Activated CD4-positive, alpha-beta T cell treated with anti-CD3 and anti-CD28 coated beads, Interleukin-2, amount 10 ng/mL, durations not matched to agents 24 days and 14 days (primary cell): ENCODE measurements around the gene PSD2. TPM values are rescaled to one million over a fixed set of nuclear protein-coding genes. Genes with fewer than 3 reads are reported as not detected.

Experiments
- DNase-seq: peaks from one replicate; pipeline ENCODE4 v3.0.0; 2022
- H3K27ac Mint-ChIP-seq: one replicate; pipeline ENCODE4 v1.8.0; 2022; ENCODE audit warnings: mild to moderate bottlenecking, mixed read lengths
- H3K27me3 Mint-ChIP-seq: one replicate; pipeline ENCODE4 v1.8.0; 2022; ENCODE audit warnings: mixed read lengths
- H3K36me3 Mint-ChIP-seq: one replicate; pipeline ENCODE4 v1.8.0; 2022; ENCODE audit warnings: low read depth, mild to moderate bottlenecking, mixed read lengths
- H3K4me1 Mint-ChIP-seq: one replicate; pipeline ENCODE4 v1.8.0; 2021; ENCODE audit warnings: mixed read lengths
- H3K4me3 Mint-ChIP-seq: one replicate; pipeline ENCODE4 v1.8.0; 2022; ENCODE audit warnings: mild to moderate bottlenecking, moderate library complexity, mixed read lengths
- H3K9me3 Mint-ChIP-seq: one replicate; pipeline ENCODE4 v1.8.0; 2021; ENCODE audit warnings: mixed read lengths
- intact Hi-C: fragments of 100-400 bp; cut with micrococcal nuclease; formaldehyde crosslinking; loops from one replicate; pipeline ENCODE4 v1.15.1; 2023
- total RNA-seq: library from RNA; stranded (reverse); gene quantifications from 2 replicates; pipeline ENCODE4 v1.2.3, GENCODE V29; 2022

PSD2 gene
- not detected in 2 replicates for total RNA-seq

- no peak for DNase-seq
- H3K4me3 Mint-ChIP-seq, result no peak within 1 kb of the TSS
- H3K36me3 Mint-ChIP-seq, result no peaks in the 10 kb centered on the region
- peaks cover 66% of the 10 kb centered on the region for H3K27me3 Mint-ChIP-seq
- H3K4me1 Mint-ChIP-seq, result no peaks in the 10 kb centered on the region
- no peak within 1 kb of the TSS for H3K27ac Mint-ChIP-seq
- intact Hi-C loops, result no loop called here
- H3K9me3 Mint-ChIP-seq, result no peaks in the 10 kb centered on the region
These were observed at the start of gene PSD2 for GRCh38 chr5:139795074-139796001. TSS of gene PSD2 (plus strand) at chr5:139795808. CDS start at chr5:139809441, 13,633 bp downstream.

GRCh38 chr5:139746691-139747582, 48.7 kb upstream of the PSD2 start:
- intact Hi-C loops, result loop anchor here (1.0 to 10.0 kb wide), 5 partner anchors 18 to 368 kb away; partner anchors contain the start of gene PURA
- peaks cover 29% of the 10 kb centered on the region for H3K4me1 Mint-ChIP-seq
- no peaks in the 10 kb centered on the region for H3K36me3 Mint-ChIP-seq
- no peaks in the 10 kb centered on the region for H3K9me3 Mint-ChIP-seq
- peak overlapping the region; percentile 82 for H3K4me3 Mint-ChIP-seq
- H3K27ac Mint-ChIP-seq, result peak overlapping the region; percentile 78
- peaks cover 43% of the 10 kb centered on the region for H3K27me3 Mint-ChIP-seq
- peak; percentile 82 for DNase-seq

GRCh38 chr5:139747583-139748504, 47.8 kb upstream of the PSD2 start:
- Mint-ChIP-seq H3K27me3 (peaks cover 43% of the 10 kb centered on the region), H3K36me3 (no peaks in the 10 kb centered on the region), H3K4me1 (peaks cover 35% of the 10 kb centered on the region), H3K27ac (peak overlapping the region; percentile 78), H3K9me3 (no peaks in the 10 kb centered on the region), H3K4me3 (peak overlapping the region; percentile 82)
- intact Hi-C loops, result loop anchor here (1.0 to 10.0 kb wide), 5 partner anchors 17 to 367 kb away; partner anchors contain the start of gene PURA
- DNase-seq, result peak; percentile 77

- peak overlapping the region; percentile 57 for H3K27ac Mint-ChIP-seq
- intact Hi-C loops, result loop anchor here (5.0 to 10.0 kb wide), 2 partner anchors 111 to 366 kb away; partner anchors contain the start of gene PURA
These were observed 47.1 kb upstream of the PSD2 start for GRCh38 chr5:139748505-139748826.

GRCh38 chr5:139749242-139749641, 46.4 kb upstream of the PSD2 start:
- H3K36me3 Mint-ChIP-seq, result no peaks in the 10 kb centered on the region
- H3K9me3 Mint-ChIP-seq, result no peaks in the 10 kb centered on the region
- intact Hi-C loops, result loop anchor here (5.0 to 10.0 kb wide), 2 partner anchors 112 to 366 kb away; partner anchors contain the start of gene PURA
- H3K27ac Mint-ChIP-seq, result peak overlapping the region; percentile 39
- no peak for DNase-seq
- H3K4me1 Mint-ChIP-seq, result peaks cover 32% of the 10 kb centered on the region
- H3K4me3 Mint-ChIP-seq, result peak overlapping the region; percentile 12
- H3K27me3 Mint-ChIP-seq, result peaks cover 39% of the 10 kb centered on the region

More at GRCh38 chr5:139748505-139748826, 47.1 kb upstream of the PSD2 start:
- DNase-seq, result no peak
- peak overlapping the region; percentile 82 for H3K4me3 Mint-ChIP-seq
- peaks cover 33% of the 10 kb centered on the region for H3K4me1 Mint-ChIP-seq
- peaks cover 39% of the 10 kb centered on the region for H3K27me3 Mint-ChIP-seq
- no peaks in the 10 kb centered on the region for H3K9me3 Mint-ChIP-seq
- no peaks in the 10 kb centered on the region for H3K36me3 Mint-ChIP-seq

- Mint-ChIP-seq H3K36me3 (peaks cover 2% of the 10 kb centered on the region), H3K4me1 (peaks cover 33% of the 10 kb centered on the region), H3K4me3 (no peak overlapping the region), H3K9me3 (no peaks in the 10 kb centered on the region), H3K27ac (no peak overlapping the region), H3K27me3 (peaks cover 44% of the 10 kb centered on the region)
- intact Hi-C loops, result no loop called here
- no peak for DNase-seq
These were observed 44.4 kb upstream of the PSD2 start for GRCh38 chr5:139751236-139751635.

GRCh38 chr5:139752506-139753473, 42.8 kb upstream of the PSD2 start:
- peaks cover 31% of the 10 kb centered on the region for H3K4me1 Mint-ChIP-seq
- H3K4me3 Mint-ChIP-seq, result no peak overlapping the region
- H3K27ac Mint-ChIP-seq, result no peak overlapping the region
- no peaks in the 10 kb centered on the region for H3K9me3 Mint-ChIP-seq
- peaks cover 54% of the 10 kb centered on the region for H3K27me3 Mint-ChIP-seq
- intact Hi-C loops, result no loop called here
- DNase-seq, result no peak
- peaks cover 2% of the 10 kb centered on the region for H3K36me3 Mint-ChIP-seq

- DNase-seq, result no peak
- Mint-ChIP-seq H3K27ac (no peak overlapping the region), H3K27me3 (peaks cover 51% of the 10 kb centered on the region), H3K4me1 (peaks cover 19% of the 10 kb centered on the region), H3K9me3 (no peaks in the 10 kb centered on the region), H3K36me3 (peaks cover 2% of the 10 kb centered on the region), H3K4me3 (peak overlapping the region; percentile 34)
- intact Hi-C loops, result no loop called here
These were observed 39.5 kb upstream of the PSD2 start for GRCh38 chr5:139755892-139756671.

- Mint-ChIP-seq H3K9me3 (no peaks in the 10 kb centered on the region), H3K4me1 (peaks cover 19% of the 10 kb centered on the region), H3K4me3 (no peak overlapping the region), H3K27ac (no peak overlapping the region), H3K27me3 (peaks cover 52% of the 10 kb centered on the region), H3K36me3 (peaks cover 2% of the 10 kb centered on the region)
- no peak for DNase-seq
- intact Hi-C loops, result no loop called here
These were observed 38.6 kb upstream of the PSD2 start for GRCh38 chr5:139756971-139757370.

GRCh38 chr5:139757727-139758509, 37.7 kb upstream of the PSD2 start:
- intact Hi-C loops, result no loop called here
- no peak for DNase-seq
- no peak overlapping the region for H3K4me3 Mint-ChIP-seq
- peaks cover 2% of the 10 kb centered on the region for H3K36me3 Mint-ChIP-seq
- peaks cover 61% of the 10 kb centered on the region for H3K27me3 Mint-ChIP-seq
- H3K27ac Mint-ChIP-seq, result no peak overlapping the region
- peaks cover 14% of the 10 kb centered on the region for H3K4me1 Mint-ChIP-seq
- no peaks in the 10 kb centered on the region for H3K9me3 Mint-ChIP-seq

GRCh38 chr5:139758510-139759075, 37.0 kb upstream of the PSD2 start:
- H3K4me1 Mint-ChIP-seq, result peaks cover 12% of the 10 kb centered on the region
- H3K4me3 Mint-ChIP-seq, result no peak overlapping the region
- DNase-seq, result no peak
- H3K36me3 Mint-ChIP-seq, result peaks cover 2% of the 10 kb centered on the region
- intact Hi-C loops, result no loop called here
- no peak overlapping the region for H3K27ac Mint-ChIP-seq
- peaks cover 67% of the 10 kb centered on the region for H3K27me3 Mint-ChIP-seq
- no peaks in the 10 kb centered on the region for H3K9me3 Mint-ChIP-seq
